ENCODE measurements around the gene TMEM94.

Gene TMEM94

GRCh38 chr17:75456417-75457046 lies at the start of gene TMEM94:
Gene TMEM94, plus strand, starts transcription at chr17:75456635. Its CDS starts 15,271 bp downstream, at chr17:75471906.
- peak within 1 kb of the TSS; percentile 99 for H3K4me3 ChIP-seq (ENCODE audit: control insufficient read depth, low read depth, low read length)
- peak; percentile 97 for DNase-seq (ENCODE audit: low read depth)

DNA sequence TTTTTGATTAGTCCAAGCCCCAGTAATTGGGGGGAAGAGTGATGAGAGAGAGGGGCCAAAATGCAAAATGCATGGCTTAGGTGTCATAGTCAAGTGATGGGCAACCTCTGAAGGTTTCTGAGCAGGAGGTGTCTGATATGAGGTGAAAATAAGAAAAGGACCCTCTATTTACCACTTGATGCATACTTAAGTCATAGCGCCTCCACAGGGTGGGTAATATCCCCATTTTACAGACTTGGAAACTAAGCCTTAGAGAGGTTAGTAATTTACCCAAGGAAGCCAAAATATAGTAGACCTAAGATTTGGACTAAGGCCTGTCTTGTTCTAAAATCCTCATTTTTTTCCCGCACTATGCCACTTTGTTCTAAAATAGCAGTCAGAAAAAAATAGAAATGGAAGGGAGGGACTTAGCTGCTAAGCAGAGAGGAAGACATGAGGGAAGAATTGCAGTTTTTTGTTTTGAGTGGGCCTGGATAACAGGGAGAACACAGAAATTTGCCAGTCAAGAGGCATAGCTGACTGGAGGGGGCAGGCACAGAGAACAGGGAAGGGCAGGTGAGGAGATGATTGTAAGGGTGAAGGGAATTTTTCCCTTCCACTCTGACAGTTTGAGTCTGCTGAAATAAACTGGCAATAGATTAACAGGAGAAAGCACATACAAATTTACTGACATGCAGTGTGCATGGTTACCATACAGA lies 48.6 kb upstream of the TMEM94 start:
- no peak overlapping the region for H3K4me3 ChIP-seq (ENCODE audit: control insufficient read depth, low read depth, low read length)
- no peak for TF ChIP-seq CTCF (conservative IDR thresholded peaks at IDR 0.05; ENCODE audit: control insufficient read depth, insufficient read depth, low read depth, low read length)
- DNase-seq (ENCODE audit: low read depth), result no peak

More at GRCh38 chr17:75456417-75457046, at the start of gene TMEM94:
- no peak for TF ChIP-seq CTCF (conservative IDR thresholded peaks at IDR 0.05; ENCODE audit: control insufficient read depth, insufficient read depth, low read depth, low read length)

DNA sequence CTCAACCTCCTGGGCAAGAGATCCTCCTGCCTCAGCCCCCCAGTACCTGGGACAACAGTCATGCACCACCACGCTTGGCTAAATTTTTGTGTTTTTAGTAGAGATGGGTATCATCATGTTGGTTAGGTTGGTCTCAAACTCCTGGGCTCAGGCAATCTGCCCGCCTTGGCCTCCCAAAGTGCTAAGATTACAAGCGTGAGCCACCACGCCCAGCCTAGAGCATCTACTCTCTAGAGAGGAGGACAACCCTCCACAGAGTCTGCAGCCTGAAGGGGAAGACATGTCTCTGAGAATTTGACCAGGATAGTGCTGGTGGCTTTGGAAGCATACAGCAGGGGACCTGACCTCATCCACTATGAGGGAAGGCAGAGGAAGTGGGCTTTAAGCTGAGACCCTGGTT lies 46.3 kb upstream of the TMEM94 start:
- DNase-seq (ENCODE audit: low read depth), result no peak
- TF ChIP-seq CTCF (conservative IDR thresholded peaks at IDR 0.05; ENCODE audit: control insufficient read depth, insufficient read depth, low read depth, low read length), result no peak

DNA sequence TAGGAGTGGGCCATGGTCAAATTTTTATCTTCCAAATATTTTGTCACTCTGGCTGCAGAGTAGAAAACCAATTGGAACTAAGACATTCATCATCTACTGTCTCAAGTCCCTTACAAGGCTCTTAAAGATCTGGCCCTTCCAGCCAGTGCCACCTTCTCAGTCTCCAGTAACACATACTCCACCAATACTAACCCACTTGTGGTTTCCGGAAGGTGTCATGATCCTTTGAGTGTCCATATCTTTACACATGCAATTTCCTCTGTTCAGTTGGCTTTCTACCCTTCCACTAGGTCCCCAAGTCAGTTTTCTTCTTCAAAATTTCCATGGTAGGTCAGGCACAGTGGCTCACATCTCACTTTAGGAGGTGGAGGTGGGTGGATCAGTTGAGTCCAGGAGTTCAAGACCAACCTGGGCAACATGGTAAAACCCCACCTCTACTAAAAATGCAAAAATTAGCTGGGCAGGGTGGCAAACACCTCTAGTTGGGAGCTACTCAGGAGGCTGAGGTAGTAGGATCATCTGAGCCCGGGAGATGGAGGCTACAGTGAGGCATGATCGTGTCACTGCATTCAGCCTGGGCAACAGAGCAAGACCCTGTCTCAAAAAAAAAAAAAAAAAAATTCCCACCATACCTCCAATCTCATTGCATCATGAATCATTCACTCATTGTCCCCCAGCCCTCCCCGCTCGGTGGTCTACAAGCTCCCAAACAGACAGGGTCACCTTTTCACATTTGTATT lies 44.9 kb upstream of the TMEM94 start:
- TF ChIP-seq CTCF (conservative IDR thresholded peaks at IDR 0.05; ENCODE audit: control insufficient read depth, insufficient read depth, low read depth, low read length), result no peak
- DNase-seq (ENCODE audit: low read depth), result no peak
- no peak overlapping the region for H3K4me3 ChIP-seq (ENCODE audit: control insufficient read depth, low read depth, low read length)

More for the DNA sequence above, 46.3 kb upstream of the TMEM94 start:
- no peak overlapping the region for H3K4me3 ChIP-seq (ENCODE audit: control insufficient read depth, low read depth, low read length)

GRCh38 chr17:75412455-75413317 lies 43.7 kb upstream of the TMEM94 start:
- peak; percentile 88 for TF ChIP-seq CTCF (conservative IDR thresholded peaks at IDR 0.05; ENCODE audit: control insufficient read depth, insufficient read depth, low read depth, low read length)
- DNase-seq (ENCODE audit: low read depth), result peak; percentile 67
- H3K4me3 ChIP-seq (ENCODE audit: control insufficient read depth, low read depth, low read length), result no peak overlapping the region

DNA sequence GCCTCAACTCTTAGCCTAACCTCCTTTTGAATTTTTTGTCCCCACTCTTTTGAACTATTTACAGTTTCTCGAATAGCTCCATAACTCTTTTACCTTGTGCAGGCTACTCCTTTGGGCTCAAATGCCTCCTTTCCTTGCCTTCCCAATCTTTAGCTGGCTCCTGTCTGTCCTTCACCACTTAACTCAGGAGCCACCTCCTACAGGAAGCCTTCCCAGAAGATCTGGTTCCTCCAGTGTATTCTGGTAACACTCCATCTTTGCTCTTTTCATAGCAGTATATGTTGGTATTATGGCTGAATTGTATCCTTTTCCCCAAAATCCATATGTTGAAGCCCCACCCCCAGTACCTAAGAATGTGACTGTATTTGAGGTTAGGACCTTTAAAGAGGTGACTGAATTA lies 41.9 kb upstream of the TMEM94 start:
- no peak for DNase-seq (ENCODE audit: low read depth)
- no peak for TF ChIP-seq CTCF (conservative IDR thresholded peaks at IDR 0.05; ENCODE audit: control insufficient read depth, insufficient read depth, low read depth, low read length)
- H3K4me3 ChIP-seq (ENCODE audit: control insufficient read depth, low read depth, low read length), result no peak overlapping the region

Measured in fibroblast of mammary gland (primary cell).